ENCODE measurements around the gene TCF15.

TCF15 gene

DNA sequence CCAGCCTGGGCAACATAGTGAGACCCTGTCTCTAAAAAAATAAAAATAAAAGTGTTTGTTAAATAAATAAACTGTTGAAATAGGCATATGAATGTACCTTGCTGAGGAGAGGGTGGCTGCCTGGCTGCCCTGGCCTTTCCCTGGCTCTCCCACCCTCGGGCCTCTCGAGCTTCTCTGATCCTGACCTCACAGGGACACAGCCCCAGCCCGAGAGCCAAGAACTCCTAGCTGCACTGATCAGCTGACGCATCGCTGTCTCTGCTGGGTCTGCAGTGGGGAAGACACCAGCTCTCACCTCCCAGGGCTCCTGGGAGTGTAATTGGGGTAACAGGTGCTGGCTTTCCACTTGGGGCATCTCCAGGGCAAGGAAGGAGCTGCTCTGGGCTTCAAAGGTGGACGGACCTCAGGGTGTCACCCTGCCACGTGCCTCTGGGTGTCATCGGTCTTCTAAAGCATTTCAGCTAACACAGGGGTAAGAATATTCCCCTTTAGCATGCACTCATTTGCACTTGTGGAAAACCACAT is 6.9 kb downstream of the TCF15 start:
- DNase-seq (no peak), ATAC-seq (ENCODE audit: insufficient read depth, low read depth) (no peak)
- Histone ChIP-seq H3K79me2 (ENCODE audit: insufficient read depth, low read length) (no peaks in the 10 kb centered on the region), H3K9ac (ENCODE audit: low read depth, low read length) (no peak overlapping the region), H2AFZ (ENCODE audit: low read depth, low read length) (no peak overlapping the region), H3K27ac (ENCODE audit: low read length) (no peak overlapping the region), H4K20me1 (ENCODE audit: insufficient read depth, low read length) (peaks cover 5% of the 10 kb centered on the region; the same call in 1 of the 2 replicates), H3K36me3 (ENCODE audit: insufficient read depth, low read length) (no peaks in the 10 kb centered on the region), H3K27me3 (ENCODE audit: insufficient read depth, low read length, poor library complexity) (no peaks in the 10 kb centered on the region), H3K4me3 (ENCODE audit: low read depth in 1 of 2, low read length in 2 of 2) (no peak overlapping the region), H3K4me2 (ENCODE audit: insufficient read depth, low read length) (no peak overlapping the region), H3K9me3 (ENCODE audit: insufficient read depth, low read length, severe bottlenecking) (no peaks in the 10 kb centered on the region), H3K4me1 (ENCODE audit: insufficient read depth, low read length) (no peaks in the 10 kb centered on the region)
- TF ChIP-seq, protein P1, sequence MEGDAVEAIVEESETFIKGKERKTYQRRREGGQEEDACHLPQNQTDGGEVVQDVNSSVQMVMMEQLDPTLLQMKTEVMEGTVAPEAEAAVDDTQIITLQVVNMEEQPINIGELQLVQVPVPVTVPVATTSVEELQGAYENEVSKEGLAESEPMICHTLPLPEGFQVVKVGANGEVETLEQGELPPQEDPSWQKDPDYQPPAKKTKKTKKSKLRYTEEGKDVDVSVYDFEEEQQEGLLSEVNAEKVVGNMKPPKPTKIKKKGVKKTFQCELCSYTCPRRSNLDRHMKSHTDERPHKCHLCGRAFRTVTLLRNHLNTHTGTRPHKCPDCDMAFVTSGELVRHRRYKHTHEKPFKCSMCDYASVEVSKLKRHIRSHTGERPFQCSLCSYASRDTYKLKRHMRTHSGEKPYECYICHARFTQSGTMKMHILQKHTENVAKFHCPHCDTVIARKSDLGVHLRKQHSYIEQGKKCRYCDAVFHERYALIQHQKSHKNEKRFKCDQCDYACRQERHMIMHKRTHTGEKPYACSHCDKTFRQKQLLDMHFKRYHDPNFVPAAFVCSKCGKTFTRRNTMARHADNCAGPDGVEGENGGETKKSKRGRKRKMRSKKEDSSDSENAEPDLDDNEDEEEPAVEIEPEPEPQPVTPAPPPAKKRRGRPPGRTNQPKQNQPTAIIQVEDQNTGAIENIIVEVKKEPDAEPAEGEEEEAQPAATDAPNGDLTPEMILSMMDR (IDR thresholded peaks at IDR 0.05; ENCODE audit: borderline replicate concordance, extremely low read depth, low read length, poor library complexity, severe bottlenecking): peak; percentile 17
- TF ChIP-seq EZH2 (IDR thresholded peaks at IDR 0.05; ENCODE audit: borderline replicate concordance, low read depth, low read length, severe bottlenecking): no peak

DNA sequence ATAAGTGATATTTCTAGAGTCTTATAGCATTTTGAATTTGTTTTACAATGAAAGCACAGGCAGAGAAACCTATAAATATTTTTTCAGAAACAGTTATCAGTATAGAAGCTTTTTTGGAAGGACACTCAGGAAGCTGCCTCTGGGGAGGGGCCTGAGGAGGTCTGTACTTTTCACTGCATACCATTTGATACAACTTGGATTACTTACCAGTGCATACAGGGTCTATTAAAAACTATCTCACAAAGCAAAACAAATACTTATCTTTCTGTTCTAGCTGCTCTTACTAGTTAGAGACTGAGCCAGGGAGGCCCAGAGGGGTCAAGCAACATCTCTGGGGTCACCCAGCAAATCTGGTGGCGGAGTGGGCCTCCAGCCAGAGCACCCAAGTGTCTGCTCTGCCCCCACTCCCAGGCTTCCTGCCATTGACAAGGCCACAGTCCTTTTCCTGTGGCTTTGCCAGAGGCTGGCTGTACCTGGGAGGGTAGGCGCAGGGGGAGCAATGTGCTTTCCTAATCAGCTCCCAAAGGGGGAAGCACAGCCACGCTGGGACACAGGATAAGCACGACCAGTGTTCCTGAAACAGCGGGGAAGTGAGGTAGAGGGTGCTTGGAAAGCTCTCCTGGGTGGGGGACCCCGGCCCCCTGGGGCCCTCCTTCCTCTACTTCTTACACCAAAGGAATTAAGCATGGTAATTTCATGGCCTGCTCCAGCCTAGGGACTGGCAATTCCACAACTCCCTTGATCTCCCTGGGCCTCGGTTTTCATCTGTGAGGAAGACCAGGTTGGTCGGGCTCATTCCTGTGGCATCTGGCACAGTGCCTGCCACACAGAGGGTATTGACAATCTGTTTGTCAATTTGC is 7.8 kb downstream of the TCF15 start:
- no peaks in the 10 kb centered on the region for H4K20me1 ChIP-seq (ENCODE audit: insufficient read depth, low read length)
- H3K27me3 ChIP-seq (ENCODE audit: insufficient read depth, low read length, poor library complexity): no peaks in the 10 kb centered on the region
- H3K36me3 ChIP-seq (ENCODE audit: insufficient read depth, low read length): no peaks in the 10 kb centered on the region
- no peak overlapping the region for H3K4me3 ChIP-seq (ENCODE audit: low read depth in 1 of 2, low read length in 2 of 2)
- no peak overlapping the region for H3K27ac ChIP-seq (ENCODE audit: low read length)
- H3K9me3 ChIP-seq (ENCODE audit: insufficient read depth, low read length, severe bottlenecking): no peaks in the 10 kb centered on the region
- no peak overlapping the region for H3K9ac ChIP-seq (ENCODE audit: low read depth, low read length)
- no peaks in the 10 kb centered on the region for H3K4me1 ChIP-seq (ENCODE audit: insufficient read depth, low read length)
- H2AFZ ChIP-seq (ENCODE audit: low read depth, low read length): no peak overlapping the region
- no peak for ATAC-seq (ENCODE audit: insufficient read depth, low read depth)
- TF ChIP-seq EZH2 (IDR thresholded peaks at IDR 0.05; ENCODE audit: borderline replicate concordance, low read depth, low read length, severe bottlenecking): no peak
- TF ChIP-seq, protein P1 (IDR thresholded peaks at IDR 0.05; ENCODE audit: borderline replicate concordance, extremely low read depth, low read length, poor library complexity, severe bottlenecking): no peak
- DNase-seq: no peak
- no peaks in the 10 kb centered on the region for H3K79me2 ChIP-seq (ENCODE audit: insufficient read depth, low read length)
- H3K4me2 ChIP-seq (ENCODE audit: insufficient read depth, low read length): no peak overlapping the region

DNA sequence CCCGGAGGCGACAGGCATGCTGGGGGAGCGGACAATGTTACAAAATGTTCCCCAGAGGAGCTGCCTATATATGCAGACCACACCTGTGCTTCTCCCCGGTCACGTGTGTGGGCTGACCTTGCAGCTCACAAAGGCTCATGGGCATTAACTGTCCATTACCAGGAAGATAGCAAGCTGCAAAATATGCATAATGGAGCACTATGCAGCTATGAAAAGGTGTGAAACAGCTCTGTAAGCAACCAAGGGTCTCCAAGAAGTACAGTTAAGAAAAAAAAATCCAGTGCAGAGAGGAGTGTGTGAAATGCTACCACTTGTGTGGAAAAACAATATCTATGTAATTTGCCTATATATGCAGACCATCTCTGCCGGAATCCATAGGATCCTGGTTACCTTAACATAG is 9.4 kb downstream of the TCF15 start:
- H3K36me3 ChIP-seq (ENCODE audit: insufficient read depth, low read length): no peaks in the 10 kb centered on the region
- H3K9ac ChIP-seq (ENCODE audit: low read depth, low read length): no peak overlapping the region
- no peaks in the 10 kb centered on the region for H3K27me3 ChIP-seq (ENCODE audit: insufficient read depth, low read length, poor library complexity)
- ATAC-seq (ENCODE audit: insufficient read depth, low read depth): no peak
- no peaks in the 10 kb centered on the region for H4K20me1 ChIP-seq (ENCODE audit: insufficient read depth, low read length)
- H3K9me3 ChIP-seq (ENCODE audit: insufficient read depth, low read length, severe bottlenecking): no peaks in the 10 kb centered on the region
- TF ChIP-seq, protein P1 (IDR thresholded peaks at IDR 0.05; ENCODE audit: borderline replicate concordance, extremely low read depth, low read length, poor library complexity, severe bottlenecking): no peak
- TF ChIP-seq EZH2 (IDR thresholded peaks at IDR 0.05; ENCODE audit: borderline replicate concordance, low read depth, low read length, severe bottlenecking): no peak
- no peak overlapping the region for H3K4me3 ChIP-seq (ENCODE audit: low read depth in 1 of 2, low read length in 2 of 2)
- H3K27ac ChIP-seq (ENCODE audit: low read length): no peak overlapping the region
- no peaks in the 10 kb centered on the region for H3K79me2 ChIP-seq (ENCODE audit: insufficient read depth, low read length)
- H3K4me1 ChIP-seq (ENCODE audit: insufficient read depth, low read length): no peaks in the 10 kb centered on the region
- DNase-seq: no peak
- no peak overlapping the region for H3K4me2 ChIP-seq (ENCODE audit: insufficient read depth, low read length)
- H2AFZ ChIP-seq (ENCODE audit: low read depth, low read length): no peak overlapping the region

Data from DND-41 (cell line).